ENCODE results near the gene CLCA1. TPM values are rescaled to one million over a fixed set of nuclear protein-coding genes. Genes with fewer than 3 reads are reported as not detected.

The CLCA1 gene
- total RNA-seq, 1 experiment from 2014 or later = 0.08 TPM

GRCh38 chr1:86466109-86466844 is 2.5 kb upstream of the CLCA1 start:
- Histone ChIP-seq H3K36me3 (ENCODE audit: control insufficient read depth, insufficient read depth, low read length) (no peaks in the 10 kb centered on the region), H3K27ac (ENCODE audit: low read length) (no peak overlapping the region), H3K27me3 (ENCODE audit: control insufficient read depth, insufficient read depth, low read length) (peaks cover 27% of the 10 kb centered on the region), H3K9me3 (ENCODE audit: control insufficient read depth, insufficient read depth, low read depth, low read length) (no peaks in the 10 kb centered on the region), H3K4me3 (ENCODE audit: low read depth in 2 of 2, low read length in 2 of 2) (no peak overlapping the region), H3K4me1 (ENCODE audit: control insufficient read depth, insufficient read depth, low read length) (no peaks in the 10 kb centered on the region)
- intact Hi-C loops (cut with micrococcal nuclease; ENCODE audit: unreplicated experiment) = no loop called here
- ChIA-PET CTCF (no interaction called here), POLR2A (no interaction called here)
- TF ChIP-seq SIN3A (IDR thresholded peaks at IDR 0.05; ENCODE audit: borderline replicate concordance, insufficient read depth, low read depth, low read length) (no peak), CTCF (IDR thresholded peaks at IDR 0.05) (no peak)
- BruUV-seq (replicated peaks) = no TSS peak
- ATAC-seq (peak; percentile 59; the same call in 1 of the 2 replicates), DNase-seq (ENCODE audit: low read depth, low spot score) (no peak)
- in situ Hi-C loops (cut with HindIII; ENCODE audit: low pct_unique_long_range_greater_than_20kb, low sequenced_read_pairs) = no loop called here

- TF ChIP-seq REST (IDR thresholded peaks at IDR 0.05; ENCODE audit: insufficient read depth in 1 of 2, low read depth in 2 of 2, low read length in 1 of 2) (no peak), POLR2AphosphoS5 (IDR thresholded peaks at IDR 0.05; ENCODE audit: low read depth, low read length) (no peak), TCF7L2 (IDR thresholded peaks at IDR 0.05; ENCODE audit: low read depth, low read length) (no peak), SIN3A (IDR thresholded peaks at IDR 0.05; ENCODE audit: borderline replicate concordance, insufficient read depth, low read depth, low read length) (no peak), CTCF (IDR thresholded peaks at IDR 0.05) (no peak)
- POLR2A ChIA-PET = no interaction called here
- Histone ChIP-seq H3K36me3 (ENCODE audit: control insufficient read depth, insufficient read depth, low read length) (no peaks in the 10 kb centered on the region), H3K27ac (ENCODE audit: low read length) (no peak overlapping the region), H3K4me1 (ENCODE audit: control insufficient read depth, insufficient read depth, low read length) (no peaks in the 10 kb centered on the region), H3K9me3 (ENCODE audit: control insufficient read depth, insufficient read depth, low read depth, low read length) (no peaks in the 10 kb centered on the region), H3K4me3 (ENCODE audit: low read depth in 2 of 2, low read length in 2 of 2) (no peak overlapping the region), H3K27me3 (ENCODE audit: control insufficient read depth, insufficient read depth, low read length) (peaks cover 27% of the 10 kb centered on the region)
- no peak for DNase-seq (ENCODE audit: low read depth, low spot score)
- in situ Hi-C loops (cut with HindIII; ENCODE audit: low pct_unique_long_range_greater_than_20kb, low sequenced_read_pairs) = no loop called here
- CTCF ChIA-PET = no interaction called here
- no TSS peak for BruUV-seq (replicated peaks)
- no peak for ATAC-seq
- intact Hi-C loops (cut with micrococcal nuclease; ENCODE audit: unreplicated experiment) = no loop called here
Observed at GRCh38 chr1:86466986-86467385, 1.7 kb upstream of the CLCA1 start.
